ENCODE measurements around the gene TMEM81. TPM values are rescaled to one million over a fixed set of nuclear protein-coding genes. Genes with fewer than 3 reads are reported as not detected.

Gene TMEM81
- total RNA-seq, 2 experiments from 2014 or later, result 3.7 to 3.9 TPM

- CTCF ChIA-PET, result interaction anchor here (0.5 kb wide), 1 partner anchor 1910 kb away, joined by 5 read pairs; no protein-coding TSS in a partner anchor
- Mint-ChIP-seq H3K27me3 (ENCODE audit: low read depth) (peaks cover 58% of the 10 kb centered on the region), H3K4me3 (no peak overlapping the region), H3K9me3 (no peaks in the 10 kb centered on the region), H3K27ac (no peak overlapping the region), H3K36me3 (ENCODE audit: low read depth) (no peaks in the 10 kb centered on the region), H3K4me1 (ENCODE audit: low read depth) (no peaks in the 10 kb centered on the region)
- intact Hi-C loops (cut with micrococcal nuclease), result no loop called here
- DNase-seq, result no peak
Measured at GRCh38 chr1:205041998-205042910, 42.0 kb downstream of the TMEM81 start.

- Mint-ChIP-seq H3K27ac (no peak overlapping the region), H3K9me3 (no peaks in the 10 kb centered on the region), H3K4me3 (no peak overlapping the region), H3K4me1 (ENCODE audit: low read depth) (no peaks in the 10 kb centered on the region), H3K27me3 (ENCODE audit: low read depth) (peaks cover 51% of the 10 kb centered on the region), H3K36me3 (ENCODE audit: low read depth) (no peaks in the 10 kb centered on the region)
- CTCF ChIA-PET, result interaction anchor here (0.8 to 1.4 kb wide), 3 partner anchors 20 to 234 kb away, joined by 3 to 5 read pairs (median 4); no protein-coding TSS in a partner anchor
- intact Hi-C loops (cut with micrococcal nuclease), result no loop called here
- DNase-seq, result no peak
Measured at GRCh38 chr1:205041001-205041715, 43.1 kb downstream of the TMEM81 start.

DNA sequence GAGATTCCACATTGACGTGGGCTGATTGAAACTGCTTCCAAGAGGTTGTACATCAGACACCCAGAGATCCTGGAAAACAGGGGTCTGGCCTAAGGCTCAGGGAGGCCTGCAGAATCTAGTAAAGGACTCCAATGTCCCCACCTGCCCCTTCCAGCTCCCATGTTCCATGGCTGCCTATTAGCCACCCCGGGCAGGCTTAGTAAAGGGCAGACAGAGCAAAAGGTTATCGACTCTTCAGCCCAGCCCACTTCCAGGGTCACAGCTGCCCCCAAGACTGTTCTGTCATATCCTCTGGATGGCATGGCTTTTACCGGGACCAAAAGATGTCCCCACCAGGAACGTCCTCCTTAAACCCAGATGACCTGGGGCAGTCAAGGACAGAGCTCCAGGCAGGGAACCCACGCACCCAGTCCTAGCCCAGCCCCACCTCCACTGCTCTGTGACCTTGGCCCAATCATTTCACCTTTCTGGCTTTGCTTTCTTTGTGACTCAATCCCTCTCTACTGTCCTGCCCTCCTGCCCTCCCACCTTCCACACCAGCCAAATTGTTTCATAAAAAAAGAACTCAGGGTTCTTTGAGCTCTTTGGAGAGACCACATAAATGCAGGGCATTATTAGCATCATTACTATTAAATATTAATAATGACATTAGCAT lies 46.0 kb downstream of the TMEM81 start:
- intact Hi-C loops (cut with micrococcal nuclease), result no loop called here
- H3K4me1 Mint-ChIP-seq (ENCODE audit: low read depth), result no peaks in the 10 kb centered on the region
- H3K36me3 Mint-ChIP-seq (ENCODE audit: low read depth), result no peaks in the 10 kb centered on the region
- H3K27me3 Mint-ChIP-seq (ENCODE audit: low read depth), result peaks cover 31% of the 10 kb centered on the region
- H3K27ac Mint-ChIP-seq, result no peak overlapping the region
- CTCF ChIA-PET, result interaction anchor here (2.1 kb wide), 1 partner anchor 24 kb away, joined by 9 read pairs; no protein-coding TSS in a partner anchor
- DNase-seq, result no peak
- H3K9me3 Mint-ChIP-seq, result peaks cover 2% of the 10 kb centered on the region
- no peak overlapping the region for H3K4me3 Mint-ChIP-seq

DNA sequence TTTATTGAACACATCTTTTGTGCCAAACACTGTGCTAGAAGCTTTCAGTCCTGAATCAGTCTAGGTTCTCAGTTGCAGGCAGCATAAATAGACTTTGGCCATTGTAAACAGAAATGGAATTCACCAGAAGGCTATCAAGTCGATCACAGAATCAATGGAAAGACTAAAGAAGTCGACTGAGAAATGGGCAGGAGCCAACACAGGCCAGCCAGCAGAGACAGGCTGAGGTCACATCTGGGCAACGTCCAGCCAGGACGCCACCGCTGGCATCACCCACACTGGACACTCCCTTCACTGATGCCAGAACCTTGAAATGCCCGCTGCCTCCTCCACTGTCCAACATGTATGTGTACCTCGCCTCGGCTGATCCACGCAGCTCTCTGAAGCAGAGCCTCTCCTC lies 46.7 kb downstream of the TMEM81 start:
- H3K27me3 Mint-ChIP-seq (ENCODE audit: low read depth), result peaks cover 28% of the 10 kb centered on the region
- DNase-seq, result no peak
- CTCF ChIA-PET, result no interaction called here
- H3K4me3 Mint-ChIP-seq, result no peak overlapping the region
- intact Hi-C loops (cut with micrococcal nuclease), result no loop called here
- peaks cover 2% of the 10 kb centered on the region for H3K9me3 Mint-ChIP-seq
- H3K27ac Mint-ChIP-seq, result no peak overlapping the region
- no peaks in the 10 kb centered on the region for H3K4me1 Mint-ChIP-seq (ENCODE audit: low read depth)
- H3K36me3 Mint-ChIP-seq (ENCODE audit: low read depth), result no peaks in the 10 kb centered on the region

Other genes with a start within 250 kb of the TMEM81 start
- under 1 TPM; 0.10 to 0.20 TPM for gene NFASC, start 213.6 kb downstream of the TMEM81 start, total RNA-seq
- not detected for gene CNTN2, start 41.2 kb downstream of the TMEM81 start, total RNA-seq
- 10 to 100 TPM; 26.0 to 27.5 TPM for gene RBBP5, start 37.5 kb upstream of the TMEM81 start, total RNA-seq
- gene DSTYK, start 127.2 kb upstream of the TMEM81 start, total RNA-seq, result 10 to 100 TPM; 10.9 to 11.5 TPM
- gene TMCC2, start 143.5 kb upstream of the TMEM81 start, total RNA-seq, result 10 to 100 TPM; 42.5 to 44.8 TPM
- 10 to 100 TPM; 11.2 to 12.2 TPM for gene NUAK2, start 237.3 kb upstream of the TMEM81 start, total RNA-seq